Stimulated activated CD4-positive, alpha-beta T cell treated with anti-CD3 and anti-CD28 coated beads, Interleukin-4, amount 100 ng/mL, for 48 hours (primary cell): Measurements from ENCODE around the gene P2RY4.
"Not testable (repeated sequence)": the region's sequence is repeated elsewhere in the genome, so short reads cannot be mapped to it uniquely, and the experiment has no call there.

Experiments used
- DNase-seq, 2 donors: peaks; one replicate each; pipeline ENCODE4 v3.0.0-alpha.2; 2020; ENCODE audit warnings: low read depth in 2 of 2

The P2RY4 gene

DNA sequence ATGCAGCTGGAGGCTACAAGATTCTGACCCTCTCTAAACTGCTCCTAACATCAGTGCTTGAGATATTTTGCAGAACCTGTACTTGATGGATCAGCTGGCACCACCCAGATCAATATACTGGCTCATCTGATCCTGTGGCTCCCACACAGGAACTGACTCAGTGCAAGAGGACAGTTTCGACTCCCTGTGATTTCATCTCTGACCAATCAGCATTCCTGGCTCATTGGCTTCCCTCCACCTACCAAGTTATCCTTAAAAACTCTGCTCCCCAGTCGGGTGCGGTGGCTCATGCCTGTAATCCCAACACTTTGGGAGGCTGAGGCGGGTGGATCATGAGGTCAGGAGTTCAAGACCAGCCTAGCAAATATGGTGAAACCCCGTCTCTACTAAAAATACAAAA is 16.4 kb downstream of the P2RY4 start:
- DNase-seq: not testable (repeated sequence)

DNA sequence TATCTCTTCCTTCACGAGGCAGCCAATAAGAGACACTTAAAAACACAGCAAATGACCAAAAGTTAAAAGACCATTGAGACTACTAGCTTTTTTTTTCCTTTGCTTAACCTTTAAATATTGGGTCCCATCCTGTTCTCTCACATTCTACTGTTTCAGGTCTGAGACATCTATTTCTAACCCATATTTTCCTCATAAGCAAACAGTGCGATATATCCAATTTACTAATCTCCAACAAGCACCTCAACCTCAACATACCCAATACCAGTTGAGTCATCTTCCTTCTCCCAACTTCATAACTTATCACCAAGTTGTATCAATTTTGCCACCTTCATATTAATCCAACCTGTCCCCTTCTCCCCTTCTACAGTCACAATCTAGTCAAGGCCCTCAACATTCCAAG is 18.5 kb downstream of the P2RY4 start:
- DNase-seq: no peak

DNA sequence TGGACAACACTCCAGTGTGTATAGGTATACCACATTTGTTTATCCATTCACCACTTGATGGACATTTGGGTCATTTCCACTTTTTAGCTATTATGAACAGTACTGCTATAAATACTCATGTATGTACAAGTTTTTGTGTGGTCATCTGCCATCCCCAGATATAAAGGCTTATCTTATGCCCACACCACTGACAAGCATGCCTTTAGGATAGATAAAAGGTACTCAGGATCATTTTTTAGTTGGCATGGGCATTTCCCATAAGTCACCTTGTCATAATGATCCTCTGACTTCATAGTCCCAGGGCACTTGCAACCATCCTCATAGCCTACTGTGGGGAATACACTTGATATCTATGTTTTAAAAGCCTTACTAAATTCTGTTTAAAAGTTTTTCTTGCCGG is 19.3 kb downstream of the P2RY4 start:
- DNase-seq: no peak

DNA sequence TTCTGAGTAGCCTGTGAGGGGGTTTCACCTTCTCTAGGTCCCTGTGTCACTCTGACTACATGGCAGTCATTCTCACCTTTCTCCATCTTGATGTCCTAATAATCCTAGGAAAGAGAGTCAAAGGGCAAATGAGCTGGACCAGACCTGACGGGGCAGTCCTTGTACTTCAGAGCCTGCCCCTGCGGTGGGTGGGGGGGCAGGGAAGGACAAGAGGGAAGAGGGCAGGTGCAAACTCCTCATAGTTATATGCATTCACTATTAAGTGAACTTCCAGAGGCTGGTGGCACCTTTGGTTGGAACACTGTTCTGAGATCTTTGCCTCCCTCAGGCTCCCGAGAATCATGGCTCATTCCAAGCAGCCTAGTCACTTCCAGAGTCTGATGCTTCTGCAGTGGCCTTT is 25.6 kb downstream of the P2RY4 start, which contains the start of gene AWAT1:
AWAT1 (plus strand) TSS at position 301 of the 400 bp plus-strand sequence; CDS start at position 342, 41 bp downstream.
- no peak for DNase-seq

DNA sequence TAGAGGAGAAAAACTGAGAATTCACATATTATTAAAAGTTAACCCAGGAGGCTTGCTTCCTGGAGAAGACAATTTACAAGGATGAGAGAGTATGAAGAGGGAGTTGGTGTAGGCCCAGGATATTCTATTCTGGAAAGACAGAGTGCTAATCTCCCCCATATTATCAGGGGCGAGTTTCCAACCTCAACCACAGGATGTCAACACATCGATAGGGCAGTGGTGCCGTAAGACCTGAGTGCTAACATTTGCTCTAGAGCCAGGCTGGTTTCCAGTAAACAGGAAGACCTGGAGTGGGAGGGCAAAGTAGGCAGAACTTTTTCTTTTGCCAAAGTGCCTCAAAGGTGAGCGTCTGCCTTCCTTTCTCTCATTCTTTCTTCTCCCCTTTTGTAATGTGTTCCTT is 28.3 kb downstream of the P2RY4 start:
- DNase-seq: no peak

DNA sequence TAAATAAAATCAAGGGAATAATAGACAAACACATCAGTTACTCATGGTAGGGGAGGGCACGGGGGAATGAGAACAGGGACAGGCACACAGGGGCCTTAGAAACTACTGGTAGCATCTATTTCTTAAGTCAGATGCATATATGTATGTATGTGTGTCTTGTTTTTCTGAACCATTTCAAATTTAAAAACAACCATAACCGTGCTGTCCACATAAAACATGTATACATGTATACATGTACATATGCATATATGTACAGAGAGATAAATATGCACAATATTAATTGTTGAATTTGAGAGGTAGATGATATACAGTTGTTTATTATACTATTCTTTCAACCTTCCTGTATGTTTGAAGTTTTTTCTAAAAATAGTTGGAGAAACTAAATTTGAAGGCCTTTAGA is 33.3 kb downstream of the P2RY4 start:
- DNase-seq: no peak

DNA sequence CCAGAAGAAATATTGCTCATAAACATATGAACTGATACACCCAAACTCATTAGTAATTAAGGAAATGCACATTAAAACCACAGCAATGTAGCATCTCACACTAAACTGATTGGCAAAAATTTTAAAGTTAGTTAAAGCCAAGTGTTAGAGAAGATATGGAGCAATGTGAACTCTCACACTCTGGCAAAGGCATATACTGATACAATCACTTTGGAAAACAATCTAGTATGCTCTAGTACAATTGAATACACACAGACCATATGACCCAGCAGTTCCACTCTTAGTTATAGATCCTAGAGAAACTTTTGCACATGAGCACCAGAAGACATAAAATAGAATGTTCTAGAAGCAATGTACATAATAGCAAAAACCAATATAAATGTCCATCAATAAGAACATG is 34.0 kb downstream of the P2RY4 start:
- no peak for DNase-seq

DNA sequence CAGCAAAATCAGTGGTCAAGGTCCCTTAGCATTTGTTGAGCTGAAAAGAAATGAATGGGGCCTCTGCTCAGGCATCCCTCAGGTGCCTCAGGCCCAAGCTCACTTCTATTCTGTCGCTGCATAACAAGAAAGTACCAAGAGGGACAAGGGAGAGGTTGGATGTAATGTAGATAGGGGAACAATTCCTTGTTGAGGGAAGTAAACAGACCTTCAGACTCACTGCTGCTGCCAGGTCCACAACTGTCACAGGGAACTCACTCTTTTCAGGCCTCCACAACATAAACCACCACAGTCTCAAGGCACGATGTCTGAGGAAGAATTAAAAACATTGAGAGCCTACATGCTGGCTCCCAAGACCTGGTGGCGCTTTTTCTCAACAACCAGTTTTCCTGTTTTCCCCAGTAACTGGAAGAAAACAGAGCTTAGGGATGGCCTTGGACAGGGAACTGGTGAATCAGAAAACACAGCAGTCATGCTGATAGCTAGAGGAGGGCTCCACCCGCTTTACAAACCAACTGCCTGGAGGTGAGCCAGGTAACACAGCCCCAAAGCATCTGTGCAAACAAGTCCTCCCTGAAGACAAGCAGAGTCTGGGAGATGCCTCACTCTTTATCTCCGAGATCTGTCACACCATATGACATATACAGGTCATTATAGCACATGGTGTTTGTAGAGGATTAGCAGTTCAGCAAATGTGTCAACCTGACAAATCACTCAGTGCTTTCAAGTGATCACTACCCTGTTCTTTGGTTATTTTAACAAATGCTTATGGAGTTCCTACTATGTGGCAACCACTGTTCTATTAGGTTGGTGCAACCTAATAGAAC is 39.9 kb downstream of the P2RY4 start:
- DNase-seq: no peak

DNA sequence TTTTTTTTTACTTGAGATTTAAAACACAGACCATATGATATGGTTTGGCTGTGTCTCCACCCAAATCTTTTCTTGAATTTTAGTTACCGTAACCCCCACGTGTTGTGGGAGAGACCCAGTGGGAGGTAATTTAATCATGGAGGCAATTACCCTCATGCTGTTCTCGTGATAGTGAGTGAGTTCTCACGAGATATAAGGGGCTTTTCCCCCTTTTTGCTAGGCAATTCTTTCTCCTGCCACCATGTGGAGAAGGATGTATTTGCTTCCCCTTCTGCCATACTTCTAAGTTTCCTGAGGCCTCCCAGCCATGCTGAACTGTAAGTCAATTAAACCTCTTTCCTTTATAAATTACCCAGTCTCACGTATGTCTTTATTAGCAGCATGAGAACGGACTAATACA is 50.4 kb downstream of the P2RY4 start:
- not testable (repeated sequence) for DNase-seq

DNA sequence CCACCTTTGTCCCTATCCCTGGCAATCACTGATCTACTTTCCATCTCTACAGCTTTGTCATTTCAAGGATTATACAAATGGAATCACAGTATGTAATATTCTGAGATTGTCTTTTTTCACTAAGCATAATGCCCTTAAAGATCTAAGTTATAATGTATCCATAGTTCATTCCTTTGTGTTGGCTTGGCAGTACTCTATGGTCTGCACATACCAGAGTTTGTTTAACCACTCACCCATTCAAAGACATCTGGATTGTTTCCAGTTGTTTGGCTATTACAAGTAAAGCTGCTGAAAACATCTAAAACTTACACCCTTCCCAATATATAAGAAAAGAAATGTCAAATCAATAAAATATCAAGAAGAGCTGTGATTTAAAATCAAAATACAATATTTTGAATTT is 51.5 kb downstream of the P2RY4 start:
- no peak for DNase-seq
